GM20000 (cell line): ENCODE results near the gene ADD1.

Experiments used
- DNase-seq: peaks from one replicate; pipeline ENCODE4 v3.0.0; 2012; ENCODE audit warnings: low spot score
- CTCF ChIP-seq: IDR thresholded peaks from 2 replicates; pipeline ENCODE4 v1.5.1; 2012; ENCODE audit warnings: mild to moderate bottlenecking, control low read depth; ENCODE audit errors: extremely low read depth, missing control alignments

The ADD1 gene

GRCh38 chr4:2830632-2831610 lies 12.7 kb upstream of the ADD1 start:
- TF ChIP-seq CTCF, result no peak
- DNase-seq, result no peak

GRCh38 chr4:2831611-2832308 lies 11.9 kb upstream of the ADD1 start:
- DNase-seq, result no peak
- no peak for TF ChIP-seq CTCF

- TF ChIP-seq CTCF, result no peak
- peak; percentile 87 for DNase-seq
Observed at GRCh38 chr4:2832309-2832980, 11.2 kb upstream of the ADD1 start.

- TF ChIP-seq CTCF, result no peak
- peak; percentile 16 for DNase-seq
Observed at GRCh38 chr4:2832981-2833670, 10.5 kb upstream of the ADD1 start.

GRCh38 chr4:2833671-2834000 lies 10.0 kb upstream of the ADD1 start:
- TF ChIP-seq CTCF, result no peak
- DNase-seq, result no peak

GRCh38 chr4:2834001-2834921 lies 9.4 kb upstream of the ADD1 start:
- DNase-seq, result peak; percentile 14
- TF ChIP-seq CTCF, result no peak
